ENCODE measurements around the gene HEATR1.
"Not testable (repeated sequence)": the region's sequence is repeated elsewhere in the genome, so short reads cannot be mapped to it uniquely, and the experiment has no call there.

The HEATR1 gene

GRCh38 chr1:236509203-236509602 lies 95.1 kb downstream of the HEATR1 start:
- DNase-seq, result no peak

- DNase-seq, result peak; percentile 43
Observed at GRCh38 chr1:236508593-236509027, 95.7 kb downstream of the HEATR1 start.

- no peak for DNase-seq
Observed at GRCh38 chr1:236507022-236507700, 97.2 kb downstream of the HEATR1 start.

GRCh38 chr1:236504338-236504737 lies 100.0 kb downstream of the HEATR1 start:
- not testable (repeated sequence) for DNase-seq

- peak; percentile 73 for DNase-seq
Observed at GRCh38 chr1:236502972-236503639, 101.2 kb downstream of the HEATR1 start.

- no peak for DNase-seq
Observed at GRCh38 chr1:236502579-236502971, 101.7 kb downstream of the HEATR1 start.

GRCh38 chr1:236501093-236501492 lies 103.2 kb downstream of the HEATR1 start:
- DNase-seq, result no peak
